Naive thymus-derived CD8-positive, alpha-beta T cell (primary cell): ENCODE measurements around the gene CYREN. TPM values are rescaled to one million over a fixed set of nuclear protein-coding genes. Genes with fewer than 3 reads are reported as not detected.

Experiments
- microRNA-seq: library from miRNA; unstranded; fragments of <30 nt; microRNA quantifications from one replicate; pipeline ENCODE4 v1.2.0, GENCODE V29; 2022; ENCODE audit warnings: borderline microRNAs expressed
- polyA plus RNA-seq, 3 donors: library from polyadenylated mRNA; unstranded; fragments of 300-500 nt; fragmentation: Illumina TruSeq; gene quantifications; one replicate each; pipeline ENCODE4 v1.2.3, GENCODE V29; 2021
- total RNA-seq, 8 experiments: library from RNA in 2 of 8; stranded (reverse) in 2 of 8; gene quantifications; one replicate each; pipeline ENCODE4 v1.2.3 and lab custom pipeline; 2021 to 2026

Gene CYREN
- total and polyA plus RNA-seq, 5 experiments from 2014 or later, result 51.1 to 70.1 (median 55.5) TPM

Small RNA genes within 50 kb of the gene (microRNA-seq; reads per million reads assigned to microRNA genes)
- 1.0 reads per million for gene MIR6509

Other genes starting within 250 kb of the CYREN start
- 10 to 100 TPM; 10.9 to 12.7 TPM for gene AGBL3, start 184.2 kb downstream of the CYREN start, total RNA-seq
- gene AGBL3, start 184.2 kb downstream of the CYREN start, polyA plus RNA-seq, result 1 to 10 TPM; 1.8 to 4.0 (median 3.2) TPM
- 10 to 100 TPM; 27.1 to 29.0 TPM for gene TMEM140, start 22.6 kb downstream of the CYREN start, total RNA-seq
- gene TMEM140, start 22.6 kb downstream of the CYREN start, polyA plus RNA-seq, result 10 to 100 TPM; 13.9 to 36.9 (median 20.2) TPM
- gene WDR91, start 40.8 kb upstream of the CYREN start, total RNA-seq, result 10 to 100 TPM; 38.9 to 39.0 TPM
- gene WDR91, start 40.8 kb upstream of the CYREN start, polyA plus RNA-seq, result 1 to 10 TPM; 3.3 to 7.2 (median 5.9) TPM
- gene STRA8, start 63.1 kb upstream of the CYREN start, total RNA-seq, result not detected
- not detected for gene STRA8, start 63.1 kb upstream of the CYREN start, polyA plus RNA-seq